ENCODE measurements around the gene NFATC3.
A peak's percentile ranks its signal among the peaks of the same experiment; 100 is the strongest.

NFATC3 gene

DNA sequence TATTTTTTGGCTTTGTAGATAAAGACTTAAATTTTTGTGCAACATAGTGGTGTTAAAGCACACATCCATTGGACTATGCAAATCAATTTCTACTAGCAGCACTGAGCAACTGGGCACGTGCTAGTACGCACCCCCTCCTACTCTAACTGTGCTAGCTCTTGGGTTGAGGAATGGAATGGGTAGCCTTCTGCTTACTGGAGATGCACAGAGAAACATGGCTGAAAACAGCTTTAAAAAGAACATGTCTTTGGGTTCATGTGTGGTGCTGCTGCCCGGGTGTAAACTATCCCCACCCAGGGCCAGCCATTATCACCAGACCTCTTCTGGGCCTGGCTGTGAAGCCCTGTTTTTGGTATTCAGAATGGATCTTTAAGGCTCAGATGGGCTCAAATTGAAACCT is 143.5 kb downstream of the NFATC3 start:
- TF ChIP-seq, protein P1, sequence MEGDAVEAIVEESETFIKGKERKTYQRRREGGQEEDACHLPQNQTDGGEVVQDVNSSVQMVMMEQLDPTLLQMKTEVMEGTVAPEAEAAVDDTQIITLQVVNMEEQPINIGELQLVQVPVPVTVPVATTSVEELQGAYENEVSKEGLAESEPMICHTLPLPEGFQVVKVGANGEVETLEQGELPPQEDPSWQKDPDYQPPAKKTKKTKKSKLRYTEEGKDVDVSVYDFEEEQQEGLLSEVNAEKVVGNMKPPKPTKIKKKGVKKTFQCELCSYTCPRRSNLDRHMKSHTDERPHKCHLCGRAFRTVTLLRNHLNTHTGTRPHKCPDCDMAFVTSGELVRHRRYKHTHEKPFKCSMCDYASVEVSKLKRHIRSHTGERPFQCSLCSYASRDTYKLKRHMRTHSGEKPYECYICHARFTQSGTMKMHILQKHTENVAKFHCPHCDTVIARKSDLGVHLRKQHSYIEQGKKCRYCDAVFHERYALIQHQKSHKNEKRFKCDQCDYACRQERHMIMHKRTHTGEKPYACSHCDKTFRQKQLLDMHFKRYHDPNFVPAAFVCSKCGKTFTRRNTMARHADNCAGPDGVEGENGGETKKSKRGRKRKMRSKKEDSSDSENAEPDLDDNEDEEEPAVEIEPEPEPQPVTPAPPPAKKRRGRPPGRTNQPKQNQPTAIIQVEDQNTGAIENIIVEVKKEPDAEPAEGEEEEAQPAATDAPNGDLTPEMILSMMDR (IDR thresholded peaks at IDR 0.05; ENCODE audit: low read depth, low read length): no peak

DNA sequence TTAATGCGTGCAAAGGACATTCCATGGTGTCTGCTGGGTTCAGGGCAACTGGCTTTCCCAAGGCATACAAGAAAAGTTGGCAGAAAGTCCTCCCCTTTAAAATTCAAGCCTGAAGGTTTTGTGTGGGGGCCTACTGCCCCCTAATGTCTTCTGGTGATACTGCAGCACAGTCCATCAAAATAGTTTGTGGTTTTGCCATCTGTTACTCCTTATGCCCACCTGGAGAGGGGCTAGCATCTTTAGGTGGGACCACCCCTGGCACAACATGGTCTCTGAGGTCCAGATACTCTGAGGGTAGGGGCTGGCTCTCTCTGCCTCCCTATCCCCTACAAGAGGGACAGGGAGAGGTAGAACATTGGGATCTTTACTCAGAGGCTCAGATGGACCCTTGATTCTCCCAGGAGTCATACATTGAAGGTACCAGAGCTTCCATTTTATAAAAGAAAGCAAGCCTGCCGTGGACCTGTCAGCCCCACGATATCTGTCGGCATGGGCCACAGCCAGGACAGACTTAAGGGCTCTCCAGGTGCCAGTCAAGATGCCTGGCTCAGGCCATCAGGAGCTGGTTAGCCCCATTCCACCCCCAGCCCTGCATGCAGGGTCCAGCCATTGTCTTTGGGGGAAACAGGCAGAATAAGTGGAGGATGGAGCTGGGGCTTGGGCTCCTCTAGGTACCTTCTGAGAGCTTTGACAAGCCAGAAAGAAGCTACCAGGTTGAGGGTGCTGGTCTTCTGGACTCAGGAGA is 144.4 kb downstream of the NFATC3 start:
- H3K4me3 ChIP-seq (ENCODE audit: low read depth, low read length): no peak overlapping the region
- TF ChIP-seq, protein P1 (IDR thresholded peaks at IDR 0.05; ENCODE audit: low read depth, low read length): peak; percentile 90

More for the DNA sequence above, 143.5 kb downstream of the NFATC3 start:
- H3K4me3 ChIP-seq (ENCODE audit: low read depth, low read length): no peak overlapping the region

DNA sequence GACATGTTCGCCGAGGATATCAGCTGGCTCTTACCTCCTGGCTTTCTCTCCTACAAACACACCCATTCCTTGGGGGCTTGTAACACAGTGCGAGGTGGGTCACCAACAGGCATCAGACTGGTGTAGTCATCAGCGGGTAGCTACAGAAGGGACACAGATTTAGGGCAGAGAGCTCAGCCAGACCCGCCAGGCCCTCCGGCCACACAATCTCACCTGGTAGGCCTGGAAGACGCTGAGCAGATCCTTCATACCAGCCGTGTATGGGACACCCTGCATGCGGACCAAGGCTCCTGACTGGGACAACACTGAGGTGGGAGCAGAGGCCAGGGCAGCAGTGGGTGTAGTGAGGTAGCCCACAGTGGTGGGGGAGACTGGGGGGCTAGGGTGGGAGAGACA is 145.0 kb downstream of the NFATC3 start:
- H3K4me3 ChIP-seq (ENCODE audit: low read depth, low read length): no peak overlapping the region
- TF ChIP-seq, protein P1 (IDR thresholded peaks at IDR 0.05; ENCODE audit: low read depth, low read length): no peak

DNA sequence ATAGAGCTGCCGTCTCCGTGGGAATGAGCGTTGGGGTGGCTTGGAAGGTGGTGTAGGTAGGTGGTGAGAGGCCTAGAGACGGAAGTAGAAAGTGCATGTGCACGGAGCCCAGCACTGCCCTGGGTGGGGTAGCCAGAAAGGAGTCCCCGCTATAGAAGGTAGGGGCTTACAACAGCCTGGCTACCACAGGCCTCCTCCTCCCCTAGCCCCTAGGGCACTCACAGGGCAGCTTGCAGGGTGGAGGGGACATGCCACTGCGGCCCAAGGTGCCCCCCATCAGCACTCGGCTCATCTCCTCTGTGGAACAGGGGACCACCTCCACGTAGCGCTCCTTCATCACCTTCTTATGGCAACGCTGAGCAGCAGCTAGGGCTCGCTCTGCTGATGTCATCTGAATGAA is 145.8 kb downstream of the NFATC3 start:
- H3K4me3 ChIP-seq (ENCODE audit: low read depth, low read length): no peak overlapping the region
- TF ChIP-seq, protein P1 (IDR thresholded peaks at IDR 0.05; ENCODE audit: low read depth, low read length): no peak

DNA sequence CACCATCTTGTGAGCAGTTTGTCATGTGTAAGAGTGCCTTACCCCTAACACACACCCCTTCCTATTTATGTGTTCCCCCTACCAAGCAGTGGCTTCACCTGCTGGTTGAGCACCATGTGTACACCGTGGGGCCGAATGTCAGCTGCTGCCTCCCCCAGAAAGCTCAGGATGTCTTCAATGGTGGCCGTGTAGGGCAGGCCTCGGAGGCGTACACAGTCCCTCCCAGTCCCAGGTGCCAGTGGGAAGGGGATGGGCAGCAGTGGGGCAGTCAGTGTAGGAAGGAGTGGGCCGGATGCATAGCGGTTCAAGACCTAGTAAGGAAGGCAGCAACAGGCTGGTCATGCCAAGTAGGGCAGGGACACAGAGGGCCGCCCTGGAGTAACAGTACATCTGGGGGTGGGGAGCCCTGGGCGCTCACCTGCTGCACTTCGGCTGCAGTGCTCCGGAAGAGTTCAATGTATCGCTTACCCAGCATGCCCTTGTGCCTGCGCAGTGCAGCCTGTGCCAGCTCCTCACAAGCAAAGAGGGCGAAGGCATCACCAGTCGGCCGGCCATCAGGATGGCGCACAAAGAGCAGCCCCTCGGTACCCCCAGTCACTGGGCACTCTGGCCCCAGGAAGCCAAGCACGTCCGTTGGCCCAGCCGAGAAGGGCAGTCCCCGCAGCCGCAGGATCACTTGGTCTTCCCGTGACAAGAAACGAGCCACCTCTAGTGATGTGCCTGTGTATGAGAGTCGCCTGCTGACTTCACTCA is 146.4 kb downstream of the NFATC3 start:
- H3K4me3 ChIP-seq (ENCODE audit: low read depth, low read length): no peak overlapping the region
- TF ChIP-seq, protein P1 (IDR thresholded peaks at IDR 0.05; ENCODE audit: low read depth, low read length): no peak

DNA sequence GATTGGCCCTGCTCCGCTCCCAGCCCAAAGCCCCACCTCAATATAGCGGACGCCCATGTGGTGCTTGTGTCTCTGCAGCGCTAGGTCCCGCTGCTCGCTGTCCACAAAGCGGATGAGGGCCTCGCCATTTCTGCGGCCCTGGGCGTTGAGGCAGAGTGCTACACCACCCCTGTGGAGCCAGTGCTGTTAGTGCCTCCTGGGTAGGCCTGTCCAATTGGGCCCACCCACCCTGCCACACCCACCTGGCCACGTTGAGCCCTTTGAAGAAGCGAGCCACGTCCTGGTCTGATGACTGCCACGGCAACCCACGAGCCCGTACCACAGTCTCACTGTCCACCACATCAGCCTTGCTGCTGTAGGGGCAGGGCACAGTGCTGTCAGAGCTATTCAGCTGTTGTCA is 147.2 kb downstream of the NFATC3 start:
- H3K4me3 ChIP-seq (ENCODE audit: low read depth, low read length): no peak overlapping the region
- TF ChIP-seq, protein P1 (IDR thresholded peaks at IDR 0.05; ENCODE audit: low read depth, low read length): no peak
